PC-9 (cell line): ENCODE results near the gene LTBP3.

Source experiments
- CTCF ChIP-seq: fragments of 200-600 bp; sonication (generic); conservative IDR thresholded peaks from 2 replicates; pipeline ENCODE4 v1.6.1; 2017; ENCODE audit warnings: mixed run types, antibody characterized with exemption, mild to moderate bottlenecking, moderate library complexity
- EZH2 ChIP-seq: fragments of 200-600 bp; sonication (generic); IDR thresholded peaks from 2 replicates; pipeline ENCODE4 v1.8.0; 2017; ENCODE audit warnings: antibody characterized with exemption, low read depth

GRCh38 chr11:65545853-65546216 lies 12.3 kb downstream of the LTBP3 start:
- no peak for TF ChIP-seq CTCF
- no peak for TF ChIP-seq EZH2
